GM19239 (cell line): ENCODE results near the gene RBM5.

Experiments used
- DNase-seq: peaks from one replicate; pipeline ENCODE4 v3.0.0; 2011; ENCODE audit warnings: low spot score; ENCODE audit not compliant: insufficient read length
- FAIRE-seq: peaks from 2 replicates; lab custom pipeline; 2011; peaks lifted over from hg19 to GRCh38; lab: Jason Lieb, UNC

The RBM5 gene

GRCh38 chr3:50136714-50137405, 48.1 kb downstream of the RBM5 start:
- DNase-seq (no peak), FAIRE-seq (no peak)

- DNase-seq (no peak), FAIRE-seq (no peak)
Observed at GRCh38 chr3:50137531-50137930, 48.8 kb downstream of the RBM5 start.

- DNase-seq (no peak), FAIRE-seq (no peak)
Observed at GRCh38 chr3:50138266-50139200, 49.8 kb downstream of the RBM5 start.

GRCh38 chr3:50139308-50139707, 50.6 kb downstream of the RBM5 start:
- DNase-seq (no peak), FAIRE-seq (no peak)

GRCh38 chr3:50139718-50140423, 51.2 kb downstream of the RBM5 start:
- FAIRE-seq (no peak), DNase-seq (no peak)

- FAIRE-seq (no peak), DNase-seq (no peak)
Observed at GRCh38 chr3:50140990-50141389, 52.3 kb downstream of the RBM5 start.

- no peak for FAIRE-seq
- no peak for DNase-seq
Observed at GRCh38 chr3:50146316-50146901, 57.7 kb downstream of the RBM5 start.

- no peak for FAIRE-seq
Observed at GRCh38 chr3:50147016-50147415, 58.3 kb downstream of the RBM5 start.

GRCh38 chr3:50147447-50147846, 58.7 kb downstream of the RBM5 start:
- FAIRE-seq = no peak
- no peak for DNase-seq

More at GRCh38 chr3:50147016-50147415, 58.3 kb downstream of the RBM5 start:
- DNase-seq = no peak

- FAIRE-seq (no peak), DNase-seq (no peak)
Observed at GRCh38 chr3:50147861-50148260, 59.1 kb downstream of the RBM5 start.

GRCh38 chr3:50150404-50150750, 61.7 kb downstream of the RBM5 start:
- DNase-seq = no peak
- no peak for FAIRE-seq

- DNase-seq (no peak), FAIRE-seq (no peak)
Observed at GRCh38 chr3:50150863-50151686, 62.4 kb downstream of the RBM5 start.

- DNase-seq = no peak
- FAIRE-seq = no peak
Observed at GRCh38 chr3:50151728-50152127, 63.0 kb downstream of the RBM5 start.

GRCh38 chr3:50153782-50154475, 65.2 kb downstream of the RBM5 start:
- FAIRE-seq (no peak), DNase-seq (no peak)

GRCh38 chr3:50154476-50154839, 65.7 kb downstream of the RBM5 start:
- DNase-seq (peak; percentile 30), FAIRE-seq (no peak)

- peak; percentile 95 for DNase-seq
Observed at GRCh38 chr3:50154840-50155490, 66.2 kb downstream of the RBM5 start, which contains the start of gene SEMA3F. SEMA3F (plus strand) TSS chr3:50155324; CDS start chr3:50159623, 4,299 bp downstream.

GRCh38 chr3:50155491-50155878, 66.8 kb downstream of the RBM5 start:
- DNase-seq = peak; percentile 31
- FAIRE-seq = no peak

More at GRCh38 chr3:50154840-50155490, 66.2 kb downstream of the RBM5 start, which contains the start of gene SEMA3F:
- peak; percentile 28 for FAIRE-seq

GRCh38 chr3:50155891-50156290, 67.2 kb downstream of the RBM5 start:
- DNase-seq (no peak), FAIRE-seq (no peak)
